K562 (cell line): ENCODE measurements around the gene RXRB. TPM values are rescaled to one million over a fixed set of nuclear protein-coding genes. Genes with fewer than 3 reads are reported as not detected.
A peak's percentile ranks its signal among the peaks of the same experiment; 100 is the strongest.

ENCODE experiments used
- CAMTA2 ChIP-seq: fragments of 250-450 bp; sonication (Bioruptor Pico); conservative IDR thresholded peaks from 2 replicates; pipeline ENCODE4 v1.5.1; 2022
- ERF ChIP-seq: fragments of 450-650 bp; formaldehyde crosslinking; IDR thresholded peaks from 2 replicates; pipeline ENCODE4 v1.4.0; 2020; ENCODE audit warnings: mild to moderate bottlenecking, mixed read lengths
- HDGF ChIP-seq: fragments of 450-650 bp; IDR thresholded peaks from 2 replicates; pipeline ENCODE4 v1.6.1; 2016
- HOXB6 ChIP-seq: fragments of 250-450 bp; sonication (Bioruptor Pico); IDR thresholded peaks from 2 replicates; pipeline ENCODE4 v1.5.1; 2022; ENCODE audit warnings: mild to moderate bottlenecking, borderline replicate concordance
- KAT8 ChIP-seq: fragments of 450-650 bp; IDR thresholded peaks from 2 replicates; pipeline ENCODE4 v1.6.1; 2016; ENCODE audit warnings: low read depth, mild to moderate bottlenecking
- KDM4B ChIP-seq, 2 experiments: fragments of 450-650 bp in 1 of 2; sonication (generic) in 1 of 2; IDR thresholded peaks; 2 replicates each; pipeline ENCODE4 v1.6.1; 2016 to 2017; ENCODE audit warnings: borderline replicate concordance in 2 of 2, antibody characterized with exemption in 1 of 2, low read depth in 1 of 2, mild to moderate bottlenecking in 1 of 2
- MLX ChIP-seq, 2 experiments: fragments of 450-650 bp in 1 of 2; sonication (generic) in 1 of 2; formaldehyde crosslinking; conservative IDR thresholded peaks; 2 replicates each; pipeline versions ENCODE4 v1.4.0 to v1.8.1; 2020 to 2022; ENCODE audit warnings: mild to moderate bottlenecking in 1 of 2, missing genetic modification reagents in 1 of 2
- NCOA6 ChIP-seq: fragments of 450-650 bp; IDR thresholded peaks from 2 replicates; pipeline ENCODE4 v1.6.1; 2017; ENCODE audit warnings: mild to moderate bottlenecking
- NFATC3 ChIP-seq: fragments of 450-650 bp; IDR thresholded peaks from 2 replicates; pipeline ENCODE4 v1.6.1; 2017; ENCODE audit warnings: mild to moderate bottlenecking
- POLR2G ChIP-seq: fragments of 200-400 bp; formaldehyde crosslinking; IDR thresholded peaks from 2 replicates; pipeline ENCODE4 v1.6.1; 2017; ENCODE audit warnings: low read depth, mild to moderate bottlenecking, antibody characterized with exemption, low read length, moderate library complexity
- RAD51 ChIP-seq: fragments of 450-650 bp; IDR thresholded peaks from 2 replicates; pipeline ENCODE4 v1.7.1; 2016; ENCODE audit warnings: low read depth, mild to moderate bottlenecking, borderline replicate concordance
- SFPQ ChIP-seq: fragments of 200-400 bp; formaldehyde crosslinking; IDR thresholded peaks from 2 replicates; pipeline ENCODE4 v1.6.1; 2017; ENCODE audit warnings: mild to moderate bottlenecking, low read depth, low read length, moderate library complexity
- SMC3 ChIP-seq: conservative IDR thresholded peaks from 2 replicates; pipeline ENCODE4 v1.6.1; 2011; ENCODE audit warnings: low read depth, low read length, improper control_type of control experiment; ENCODE audit not compliant: insufficient read depth
- YY1 ChIP-seq, 3 experiments: IDR thresholded peaks; 2 replicates each; pipeline ENCODE4 v1.6.1; 2011; ENCODE audit warnings: low read length in 2 of 3, mild to moderate bottlenecking in 2 of 3, moderate library complexity in 2 of 3, borderline replicate concordance in 1 of 3, control low read depth in 1 of 3, low read depth in 1 of 3; ENCODE audit not compliant: insufficient read depth in 3 of 3, insufficient replicate concordance in 2 of 3, control insufficient read depth in 1 of 3, insufficient read length in 1 of 3; ENCODE audit errors: extremely low read depth in 1 of 3
- ZBED1 ChIP-seq: IDR thresholded peaks from 2 replicates; pipeline ENCODE4 v1.6.1; 2014
- ZBTB7A ChIP-seq: IDR thresholded peaks from 2 replicates; pipeline ENCODE4 v1.6.1; 2011; ENCODE audit warnings: low read depth, mild to moderate bottlenecking, low read length, moderate library complexity, borderline replicate concordance; ENCODE audit not compliant: control insufficient read depth
- ZFP30 ChIP-seq: fragments of 250-450 bp; sonication (Bioruptor Pico); IDR thresholded peaks from 2 replicates; pipeline ENCODE4 v1.8.0; 2022; ENCODE audit warnings: moderate library complexity, mild to moderate bottlenecking, inconsistent platforms, borderline replicate concordance
- ZNF143 ChIP-seq: sonication (generic); formaldehyde crosslinking; IDR thresholded peaks from 2 replicates; pipeline ENCODE4 v1.9.0; 2022; ENCODE audit warnings: mild to moderate bottlenecking, missing genetic modification reagents
- ZNF165 ChIP-seq: fragments of 250-450 bp; sonication (Bioruptor Pico); IDR thresholded peaks from 2 replicates; pipeline ENCODE4 v1.4.0; 2020; ENCODE audit warnings: borderline replicate concordance
- ZNF354B ChIP-seq: fragments of 250-450 bp; sonication (Bioruptor Pico); IDR thresholded peaks from 2 replicates; pipeline ENCODE4 v1.4.0; 2020
- ZNF384 ChIP-seq: IDR thresholded peaks from 2 replicates; pipeline ENCODE4 v1.6.1; 2012; ENCODE audit warnings: low read depth, low read length, improper control_type of control experiment
- ZNF507 ChIP-seq: conservative IDR thresholded peaks from 2 replicates; pipeline ENCODE4 v1.6.1; 2017; ENCODE audit warnings: missing genetic modification characterization, missing compliant biosample characterization
- ZNF668 ChIP-seq: fragments of 250-450 bp; sonication (Bioruptor Pico); IDR thresholded peaks from 2 replicates; pipeline ENCODE4 v1.8.0; 2022; ENCODE audit warnings: mild to moderate bottlenecking, inconsistent platforms
- ZNF695 ChIP-seq: fragments of 450-650 bp; formaldehyde crosslinking; IDR thresholded peaks from 2 replicates; pipeline ENCODE4 v1.4.0; 2020; ENCODE audit warnings: mild to moderate bottlenecking, moderate library complexity
- polyA plus RNA-seq, 8 experiments: library from polyadenylated mRNA; depleted of rRNA in 4 of 8; stranded (reverse) in 5 of 8; unstranded in 3 of 8; fragments of >200 nt; fragmentation: Nextera tagmentation in 2 of 8; fragmentation: Illumina TruSeq in 1 of 8; extraction: Ambion mirVana in 2 of 8; extraction: Trizol in 1 of 8; gene quantifications; 2 replicates each; pipeline versions ENCODE4 v1.2.1 to v1.2.3, GENCODE V29; 2011 to 2014; ENCODE audit warnings: inconsistent platforms in 1 of 8, missing spikeins in 1 of 8
- total RNA-seq, 7 experiments: library from RNA; depleted of rRNA in 6 of 7; stranded (reverse); fragments of >200 nt in 6 of 7; fragmentation: Illumina TruSeq in 2 of 7; extraction: Trizol in 2 of 7; gene quantifications; 2 replicates each; pipeline versions ENCODE4 v1.2.1 to v1.2.3, GENCODE V29; 2011 to 2021; ENCODE audit warnings: low replicate concordance in 1 of 7

RXRB gene
- total and polyA plus RNA-seq, 9 of the 15 experiments (the other 6 are each of a cell fraction or from before 2014, with no cell fraction given) = 0.76 to 35.5 (median 18.4) TPM

GRCh38 chr6:33204415-33205190 is 4.1 kb upstream of the RXRB start, which contains the start of gene HSD17B8 (continued):
- TF ChIP-seq ZNF384 (no peak), SMC3 (no peak), ERF (peak; percentile 93), ZNF507 (tag) (no peak), NFATC3 (no peak), ZFP30 (CRISPR knock-in tag) (no peak), CAMTA2 (peak; percentile 84; the same call in 1 of the 2 replicates), RAD51 (no peak), HDGF (0 out of 2 replicates have a peak, but pooled peaks have one; percentile 13), NCOA6 (no peak), ZNF695 (CRISPR knock-in tag) (0 out of 2 replicates have a peak, but pooled peaks have one; percentile 54), ZBED1 (no peak; the same call in 1 of the 2 replicates), KAT8 (no peak), ZNF354B (no peak), ZBTB7A (0 out of 2 replicates have a peak, but pooled peaks have one; percentile 36), ZNF165 (CRISPR knock-in tag) (no peak), SFPQ (no peak), ZNF668 (CRISPR knock-in tag) (no peak), KDM4B (IDR thresholded peaks at IDR 0.05; ENCODE audit: borderline replicate concordance in 2 of 2, low read depth in 1 of 2) (peak in 1 of 2 experiments; percentile 47; a peak in 1 of 4 replicates), YY1 (IDR thresholded peaks at IDR 0.05; ENCODE audit: borderline replicate concordance in 1 of 3, control insufficient read depth in 1 of 3, extremely low read depth in 1 of 3, insufficient read depth in 3 of 3, insufficient read length in 1 of 3, insufficient replicate concordance in 2 of 3, low read depth in 1 of 3, low read length in 2 of 3) (peak; percentile 52 to 91 (median 83)), POLR2G (peak; percentile 93), MLX (CRISPR knock-in tag; conservative IDR thresholded peaks at IDR 0.05) (0 out of 4 replicates have a peak, but pooled peaks have one; percentile 10 to 56), HOXB6 (CRISPR knock-in tag) (no peak; the same call in 1 of the 2 replicates), ZNF143 (CRISPR knock-in tag) (no peak)
